Measurements from ENCODE around the gene FHDC1. TPM values are rescaled to one million over a fixed set of nuclear protein-coding genes. Genes with fewer than 3 reads are reported as not detected.

Gene FHDC1
- total RNA-seq, 4 donors from 2014 or later = 25.6 to 65.1 (median 37.2) TPM

DNA sequence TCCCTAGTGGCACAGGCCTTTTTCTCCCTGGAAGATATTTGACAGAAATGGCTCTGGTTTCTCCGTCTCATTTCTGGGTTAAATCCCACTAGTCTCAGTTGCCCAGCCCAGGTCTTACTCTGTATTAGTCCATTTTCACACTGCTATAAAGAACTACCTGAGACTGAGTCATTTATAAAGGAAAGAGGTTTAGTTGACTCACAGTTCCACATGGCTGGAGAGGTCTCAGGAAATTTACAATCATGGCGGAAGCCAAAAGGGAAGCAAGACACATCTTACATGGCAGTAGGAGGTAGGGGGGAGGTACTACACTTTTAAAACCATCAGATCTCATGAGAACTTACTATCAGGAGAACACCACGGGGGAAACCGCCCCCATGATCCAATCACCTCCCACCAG lies 81.9 kb downstream of the FHDC1 start:
- 88 to 94% methylated on average over 4 of the region's 4 CpGs for WGBS, 2 donors
- no peak for DNase-seq (ENCODE audit: low spot score in 2 of 2)
- TF ChIP-seq, protein P1, sequence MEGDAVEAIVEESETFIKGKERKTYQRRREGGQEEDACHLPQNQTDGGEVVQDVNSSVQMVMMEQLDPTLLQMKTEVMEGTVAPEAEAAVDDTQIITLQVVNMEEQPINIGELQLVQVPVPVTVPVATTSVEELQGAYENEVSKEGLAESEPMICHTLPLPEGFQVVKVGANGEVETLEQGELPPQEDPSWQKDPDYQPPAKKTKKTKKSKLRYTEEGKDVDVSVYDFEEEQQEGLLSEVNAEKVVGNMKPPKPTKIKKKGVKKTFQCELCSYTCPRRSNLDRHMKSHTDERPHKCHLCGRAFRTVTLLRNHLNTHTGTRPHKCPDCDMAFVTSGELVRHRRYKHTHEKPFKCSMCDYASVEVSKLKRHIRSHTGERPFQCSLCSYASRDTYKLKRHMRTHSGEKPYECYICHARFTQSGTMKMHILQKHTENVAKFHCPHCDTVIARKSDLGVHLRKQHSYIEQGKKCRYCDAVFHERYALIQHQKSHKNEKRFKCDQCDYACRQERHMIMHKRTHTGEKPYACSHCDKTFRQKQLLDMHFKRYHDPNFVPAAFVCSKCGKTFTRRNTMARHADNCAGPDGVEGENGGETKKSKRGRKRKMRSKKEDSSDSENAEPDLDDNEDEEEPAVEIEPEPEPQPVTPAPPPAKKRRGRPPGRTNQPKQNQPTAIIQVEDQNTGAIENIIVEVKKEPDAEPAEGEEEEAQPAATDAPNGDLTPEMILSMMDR (IDR thresholded peaks at IDR 0.05) = no peak
- TF ChIP-seq POLR2A (IDR thresholded peaks at IDR 0.05) = no peak
- intact Hi-C loops (cut with DNase I; ENCODE audit: low total_unique reads) = loop anchor here (5.0 kb wide), 1 partner anchor 1561 kb away; no protein-coding TSS in a partner anchor
- no peak overlapping the region for H3K4me3 ChIP-seq (ENCODE audit: low read depth, poor library complexity, severe bottlenecking)

DNA sequence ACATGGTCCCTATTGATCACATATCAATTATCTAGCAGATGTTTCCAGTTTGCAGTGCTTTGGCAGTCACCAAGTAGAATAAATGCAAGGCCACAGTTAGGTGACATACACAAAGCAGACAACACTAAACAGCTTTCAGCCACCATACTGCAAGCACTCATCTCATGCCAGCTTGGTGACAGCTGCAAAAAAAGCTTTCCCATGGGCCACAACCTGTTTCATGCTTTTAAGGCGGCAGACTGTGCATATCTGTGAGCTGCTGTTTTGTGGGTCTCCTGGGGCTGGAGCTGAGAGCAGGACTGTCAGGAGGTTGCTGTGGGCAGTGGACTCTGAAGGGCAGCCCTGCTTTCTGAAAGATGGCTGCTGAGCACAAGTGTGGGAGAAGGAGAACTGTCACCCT lies 82.6 kb downstream of the FHDC1 start:
- 88 to 93% methylated on average over 1 of the region's 1 CpG for WGBS, 2 donors
- TF ChIP-seq POLR2A (IDR thresholded peaks at IDR 0.05) = no peak
- TF ChIP-seq, protein P1 (IDR thresholded peaks at IDR 0.05) = no peak
- no peak overlapping the region for H3K4me3 ChIP-seq (ENCODE audit: low read depth, poor library complexity, severe bottlenecking)
- peak in 1 of 2 donors; percentile 40 for DNase-seq (ENCODE audit: low spot score in 2 of 2)
- intact Hi-C loops (cut with DNase I; ENCODE audit: low total_unique reads) = loop anchor here (5.0 kb wide), 1 partner anchor 1561 kb away; no protein-coding TSS in a partner anchor

DNA sequence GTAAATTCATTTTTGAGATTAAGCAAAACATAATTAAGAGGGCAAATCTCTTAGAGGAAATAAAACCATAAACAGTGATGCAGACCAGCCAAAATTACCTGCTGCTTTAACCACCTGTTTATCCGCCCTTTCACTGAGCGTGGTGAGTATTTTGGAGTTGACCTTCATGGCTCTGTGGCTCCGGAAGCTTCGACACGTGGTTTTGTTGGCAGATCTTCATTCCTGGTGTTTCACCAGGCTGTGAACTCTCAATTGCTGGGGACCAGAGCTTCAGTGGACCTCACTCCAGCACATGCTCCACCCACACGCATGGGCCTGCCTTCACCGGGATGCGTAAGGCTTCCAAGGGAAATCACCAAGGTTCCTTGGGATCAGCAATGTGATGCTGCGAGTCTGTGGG lies 83.8 kb downstream of the FHDC1 start:
- H3K4me3 ChIP-seq (ENCODE audit: low read depth, poor library complexity, severe bottlenecking) = no peak overlapping the region
- TF ChIP-seq POLR2A (IDR thresholded peaks at IDR 0.05) = no peak
- TF ChIP-seq, protein P1 (IDR thresholded peaks at IDR 0.05) = no peak
- intact Hi-C loops (cut with DNase I; ENCODE audit: low total_unique reads) = loop anchor here (5.0 kb wide), 1 partner anchor 1563 kb away; no protein-coding TSS in a partner anchor
- WGBS, 2 donors = 82 to 91% methylated on average over 9 of the region's 9 CpGs
- DNase-seq (ENCODE audit: low spot score in 2 of 2) = peak in 1 of 2 donors; percentile 76

DNA sequence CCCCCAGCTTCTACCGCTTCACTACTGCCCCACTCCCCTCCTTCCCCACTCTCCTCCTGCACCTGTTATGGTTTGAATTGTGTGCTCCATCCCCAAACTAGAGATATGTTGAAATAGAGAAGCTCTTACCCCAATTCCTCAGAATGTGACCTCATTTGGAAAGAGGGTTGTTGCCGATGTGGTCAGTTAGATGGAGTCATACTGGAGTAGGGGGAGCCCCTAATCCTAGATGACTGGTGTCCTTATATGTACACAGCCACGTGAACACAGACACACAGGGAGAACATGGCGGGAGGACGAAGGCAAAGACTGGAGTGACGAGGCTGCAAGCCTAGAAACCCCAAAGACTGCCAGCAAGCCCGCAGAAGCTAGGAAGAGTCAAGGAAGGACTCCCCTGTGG lies 84.3 kb downstream of the FHDC1 start:
- intact Hi-C loops (cut with DNase I; ENCODE audit: low total_unique reads) = no loop called here
- DNase-seq (ENCODE audit: low spot score in 2 of 2) = peak in 1 of 2 donors; percentile 36
- WGBS, 2 donors = 87 to 90% methylated on average over 7 of the region's 7 CpGs
- TF ChIP-seq, protein P1 (IDR thresholded peaks at IDR 0.05) = no peak
- no peak for TF ChIP-seq POLR2A (IDR thresholded peaks at IDR 0.05)
- no peak overlapping the region for H3K4me3 ChIP-seq (ENCODE audit: low read depth, poor library complexity, severe bottlenecking)

DNA sequence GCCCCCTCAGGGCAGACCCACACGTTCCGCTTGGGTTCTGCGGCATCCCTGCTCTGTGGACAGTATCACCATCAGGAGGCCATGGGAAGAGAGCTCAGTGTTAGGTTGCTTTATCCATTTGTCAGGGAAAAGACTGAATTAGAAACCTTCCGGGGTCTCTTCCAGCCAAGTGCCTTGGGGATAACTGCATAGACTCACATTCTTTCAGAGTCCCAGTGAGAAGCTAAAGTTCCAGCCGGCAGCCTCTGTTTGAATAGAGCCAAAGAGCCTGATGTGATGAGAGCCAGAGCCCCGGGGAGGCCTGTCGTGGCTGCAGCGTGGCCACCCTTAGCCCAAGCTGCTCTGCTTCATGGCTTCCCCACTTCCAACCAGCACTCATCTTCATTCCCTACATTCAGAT lies 85.2 kb downstream of the FHDC1 start:
- WGBS, 2 donors = 67 to 73% methylated on average over 8 of the region's 8 CpGs
- no peak overlapping the region for H3K4me3 ChIP-seq (ENCODE audit: low read depth, poor library complexity, severe bottlenecking)
- DNase-seq (ENCODE audit: low spot score in 2 of 2) = peak in 1 of 2 donors; percentile 72
- TF ChIP-seq POLR2A (IDR thresholded peaks at IDR 0.05) = no peak
- TF ChIP-seq, protein P1 (IDR thresholded peaks at IDR 0.05) = no peak
- intact Hi-C loops (cut with DNase I; ENCODE audit: low total_unique reads) = no loop called here

DNA sequence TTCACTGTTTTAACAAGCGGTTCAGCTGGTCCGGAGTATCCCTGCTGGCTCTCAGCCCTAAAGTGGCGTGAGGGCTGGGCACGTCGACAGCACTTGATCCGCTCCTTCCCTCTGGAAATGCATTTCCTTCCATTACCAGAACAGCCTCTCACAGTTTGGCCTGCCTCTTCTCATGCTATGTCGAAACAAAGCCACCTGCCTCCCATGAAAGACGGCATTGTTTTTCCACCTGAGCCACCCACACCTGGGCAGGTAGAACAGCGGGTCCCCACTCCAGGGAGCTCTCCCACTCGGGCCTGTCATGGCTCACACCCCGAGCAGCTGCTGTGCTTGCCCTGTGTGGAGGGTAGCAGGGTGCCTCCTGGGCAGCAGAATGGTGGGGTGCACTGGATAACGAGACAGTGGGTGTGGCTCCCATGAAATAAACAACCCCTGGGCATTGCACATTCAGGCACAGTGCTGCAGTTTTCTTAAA lies 86.2 kb downstream of the FHDC1 start:
- DNase-seq (ENCODE audit: low spot score in 2 of 2) = peak in 1 of 2 donors; percentile 81
- TF ChIP-seq, protein P1 (IDR thresholded peaks at IDR 0.05) = no peak
- no peak for TF ChIP-seq POLR2A (IDR thresholded peaks at IDR 0.05)
- 74 to 82% methylated on average over 12 of the region's 12 CpGs for WGBS, 2 donors
- H3K4me3 ChIP-seq (ENCODE audit: low read depth, poor library complexity, severe bottlenecking) = no peak overlapping the region
- intact Hi-C loops (cut with DNase I; ENCODE audit: low total_unique reads) = no loop called here
